Fibroblast of skin of right biceps (primary cell): ENCODE data around the gene CTIF.

Experiments used
- DNase-seq: peaks from one replicate; pipeline ENCODE4 v3.0.0-alpha.2; 2013

The CTIF gene

GRCh38 chr18:48534364-48534763 is 4.5 kb upstream of the CTIF start:
- DNase-seq = peak; percentile 58

DNA sequence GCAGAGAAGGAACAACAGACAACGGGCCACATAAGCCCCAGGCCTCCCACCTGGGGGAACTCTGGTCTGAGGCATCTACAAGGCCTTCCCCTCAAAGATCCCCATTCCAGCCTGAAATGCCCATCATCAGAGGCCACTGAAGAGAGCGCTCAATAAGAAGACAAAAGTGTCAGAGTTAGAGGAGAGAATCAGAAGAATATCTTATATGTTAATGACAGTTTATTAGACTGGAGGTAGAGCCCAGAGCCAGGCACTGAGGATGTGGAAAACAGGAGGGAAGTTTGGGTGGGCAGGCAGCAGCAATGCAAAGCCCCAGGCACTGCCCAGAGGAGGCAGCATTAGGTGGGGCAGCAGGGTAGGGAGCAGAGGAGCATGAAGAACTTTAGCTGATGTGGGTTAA is 2.9 kb upstream of the CTIF start:
- DNase-seq = no peak

- DNase-seq = no peak
Measured at GRCh38 chr18:48536516-48536915, 2.3 kb upstream of the CTIF start.

DNA sequence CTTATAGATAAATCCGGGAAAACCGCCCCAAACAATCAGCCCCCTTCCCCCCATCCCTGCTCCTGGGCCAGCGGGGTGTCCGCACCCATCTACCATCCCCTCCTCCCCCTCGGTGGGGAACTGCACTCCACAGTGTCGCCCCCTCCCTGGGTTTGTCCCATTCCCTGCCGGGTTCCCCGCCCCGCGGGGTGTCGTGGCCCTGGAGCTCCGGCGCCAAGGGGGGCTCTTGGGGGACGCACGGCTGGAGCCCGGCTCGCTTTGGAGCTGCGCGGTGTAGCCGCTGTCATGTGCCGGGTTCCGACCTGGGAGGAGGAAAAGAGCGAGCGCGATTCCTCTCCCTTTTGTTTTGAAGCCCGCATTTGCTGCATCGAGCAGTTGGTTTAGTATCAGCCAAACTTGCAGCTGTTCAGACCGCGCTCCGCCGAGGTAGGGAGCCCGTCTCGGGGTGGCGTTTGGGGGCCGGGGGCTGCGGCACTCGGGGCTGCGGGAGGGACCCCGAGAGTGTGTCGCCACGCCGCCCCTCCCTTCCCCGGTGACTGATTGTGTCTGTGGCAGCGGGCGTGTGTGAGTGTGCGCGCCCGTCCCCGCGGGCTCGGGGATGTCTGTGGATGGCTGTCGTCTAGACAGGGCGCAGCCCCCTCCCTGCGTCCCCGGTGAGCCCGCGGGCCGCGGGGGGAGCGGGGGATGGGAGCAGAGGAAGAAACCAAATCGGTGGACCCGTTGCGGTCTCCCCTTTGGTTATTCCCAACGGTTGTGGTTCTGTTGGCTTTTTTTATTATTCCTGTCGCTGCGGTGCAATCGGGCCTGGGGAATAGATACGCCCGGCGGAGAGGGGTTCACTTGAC is 797 bp downstream of the CTIF start:
- DNase-seq = peak; percentile 63

GRCh38 chr18:48540251-48541025 is 1.6 kb downstream of the CTIF start:
- DNase-seq = peak; percentile 79

GRCh38 chr18:48541026-48541746 is 2.4 kb downstream of the CTIF start:
- peak; percentile 83 for DNase-seq

DNA sequence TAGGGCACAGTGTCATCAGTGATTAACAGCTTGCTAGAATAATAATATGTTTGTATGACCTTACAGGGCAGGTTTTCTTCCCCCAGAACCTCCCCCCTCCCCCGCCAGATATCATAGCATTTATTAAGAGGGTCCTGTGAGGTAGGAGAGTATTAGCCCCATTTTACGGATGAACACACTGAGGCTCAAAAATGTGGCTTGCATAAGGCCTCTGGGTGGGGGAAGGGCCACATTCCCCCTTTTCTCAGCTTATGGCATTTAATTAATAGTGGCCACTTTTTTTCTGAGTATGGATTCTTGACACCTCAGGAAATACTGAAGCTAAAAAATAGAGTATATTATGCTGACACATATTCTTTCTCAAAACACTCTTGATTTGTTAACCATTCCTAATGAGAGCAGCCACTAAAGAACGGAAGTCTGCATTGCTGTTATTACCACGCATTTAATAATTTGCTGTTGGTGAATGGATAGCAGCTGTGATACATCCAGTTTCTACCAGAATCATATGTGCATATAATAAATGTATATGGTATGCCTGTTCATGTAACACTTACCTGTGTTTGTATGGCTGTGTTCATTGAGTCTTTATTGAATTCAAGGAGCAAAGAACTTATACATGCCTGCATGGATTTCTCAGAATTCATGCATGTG is 3.0 kb downstream of the CTIF start:
- DNase-seq = no peak

DNA sequence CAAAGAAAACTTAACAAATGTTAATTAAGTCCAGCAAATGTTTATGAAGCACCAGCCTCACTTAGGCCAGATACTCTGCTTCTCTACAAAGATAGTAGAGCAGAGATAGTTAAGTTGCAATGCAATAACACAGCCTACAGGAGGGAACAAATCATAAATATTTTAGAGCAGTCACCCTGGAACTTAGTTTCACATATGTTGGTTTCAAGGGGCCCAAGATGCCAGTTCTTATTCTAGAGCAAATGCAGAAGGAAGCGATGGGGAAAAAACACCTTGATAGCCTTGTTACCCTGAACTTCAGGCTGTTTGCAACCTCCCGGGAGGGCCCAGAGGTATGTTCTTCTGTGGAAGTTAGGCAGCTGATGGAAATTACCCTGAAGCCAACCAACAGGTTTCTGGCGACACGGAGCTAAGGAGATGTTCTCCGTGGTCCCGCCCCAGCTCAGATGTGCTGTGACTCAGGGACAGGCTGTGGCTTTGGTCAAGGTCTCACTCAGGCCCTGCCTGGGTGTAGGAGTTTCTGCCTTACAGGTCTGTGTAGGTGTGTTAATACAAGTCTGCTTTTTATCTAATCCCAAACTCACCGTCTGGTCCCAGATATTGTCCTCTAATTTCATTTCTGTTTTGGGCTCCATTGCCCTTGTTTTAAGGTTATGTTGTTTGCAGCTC is 3.8 kb downstream of the CTIF start:
- DNase-seq = no peak

DNA sequence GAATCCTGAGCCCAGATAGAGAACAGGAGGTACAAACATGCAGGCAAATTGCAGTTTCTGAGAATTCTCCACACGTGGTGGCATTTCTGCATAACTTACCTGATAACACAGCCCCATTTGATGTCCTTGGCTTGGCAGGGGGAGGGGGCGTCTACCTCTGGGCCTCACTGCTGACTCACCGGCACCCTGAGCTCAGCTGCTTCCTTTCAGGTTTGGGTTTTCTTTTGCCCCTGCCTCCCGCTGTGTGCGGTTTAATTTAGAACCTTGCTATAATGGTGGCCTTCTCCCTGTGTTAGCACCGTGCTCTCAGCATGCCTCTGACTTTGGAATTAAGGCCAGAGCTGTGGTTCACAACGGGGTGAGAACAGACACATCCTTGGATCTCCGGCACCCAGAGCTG is 4.4 kb downstream of the CTIF start:
- peak; percentile 43 for DNase-seq

DNA sequence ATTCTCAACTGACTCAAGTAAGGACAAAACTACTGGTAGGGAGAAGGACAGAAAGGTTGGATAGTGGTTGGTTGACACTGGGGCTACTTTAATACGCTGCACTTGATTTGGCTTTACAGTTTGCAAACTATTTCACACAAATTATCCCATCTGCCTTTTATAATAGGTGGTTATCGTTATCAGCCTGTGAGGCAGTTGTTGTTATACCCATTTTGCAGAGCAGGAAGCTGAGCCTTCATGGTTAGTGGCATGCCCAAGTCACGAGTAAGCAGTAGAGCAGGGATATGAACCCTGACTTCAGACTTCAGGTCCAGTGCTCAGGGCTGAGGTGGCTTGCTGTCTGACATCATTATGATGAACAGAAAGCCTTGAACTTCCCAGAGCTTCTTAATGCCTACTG is 5.3 kb downstream of the CTIF start:
- DNase-seq = no peak

GRCh38 chr18:48544661-48545415 is 6.0 kb downstream of the CTIF start:
- no peak for DNase-seq

DNA sequence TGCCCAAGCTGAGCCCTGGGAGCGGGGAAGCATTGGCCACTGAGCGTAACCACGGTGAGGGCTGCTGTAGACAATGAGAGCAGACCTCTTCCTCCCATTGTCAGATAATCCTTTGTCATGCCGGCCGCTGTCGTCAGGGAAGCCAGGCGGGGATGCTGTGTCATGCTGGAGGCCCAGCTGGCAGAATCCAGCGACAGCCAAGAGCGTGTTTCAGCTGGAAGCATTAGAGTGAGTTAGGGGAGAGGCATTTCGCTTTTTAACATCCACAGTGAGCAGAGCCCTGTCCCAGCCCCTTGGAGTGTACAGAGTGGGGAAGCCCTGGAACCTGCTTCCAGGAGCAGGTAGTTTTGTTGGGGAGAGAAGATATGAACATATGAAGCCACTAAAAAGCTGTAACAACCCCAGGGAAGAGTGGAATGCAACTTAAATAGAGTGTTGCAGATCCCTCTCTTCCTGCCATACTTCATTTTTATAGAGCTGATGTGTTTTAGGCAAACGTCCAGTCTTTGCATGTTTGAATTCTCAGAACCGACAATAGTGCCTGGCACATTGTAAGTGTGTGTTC is 7.0 kb downstream of the CTIF start:
- peak; percentile 87 for DNase-seq

GRCh38 chr18:48546396-48546795 is 7.6 kb downstream of the CTIF start:
- DNase-seq = peak; percentile 83

GRCh38 chr18:48547531-48547981 is 8.7 kb downstream of the CTIF start:
- DNase-seq = no peak

GRCh38 chr18:48548011-48548771 is 9.4 kb downstream of the CTIF start:
- peak; percentile 91 for DNase-seq

GRCh38 chr18:48548921-48549320 is 10.1 kb downstream of the CTIF start:
- DNase-seq = no peak

DNA sequence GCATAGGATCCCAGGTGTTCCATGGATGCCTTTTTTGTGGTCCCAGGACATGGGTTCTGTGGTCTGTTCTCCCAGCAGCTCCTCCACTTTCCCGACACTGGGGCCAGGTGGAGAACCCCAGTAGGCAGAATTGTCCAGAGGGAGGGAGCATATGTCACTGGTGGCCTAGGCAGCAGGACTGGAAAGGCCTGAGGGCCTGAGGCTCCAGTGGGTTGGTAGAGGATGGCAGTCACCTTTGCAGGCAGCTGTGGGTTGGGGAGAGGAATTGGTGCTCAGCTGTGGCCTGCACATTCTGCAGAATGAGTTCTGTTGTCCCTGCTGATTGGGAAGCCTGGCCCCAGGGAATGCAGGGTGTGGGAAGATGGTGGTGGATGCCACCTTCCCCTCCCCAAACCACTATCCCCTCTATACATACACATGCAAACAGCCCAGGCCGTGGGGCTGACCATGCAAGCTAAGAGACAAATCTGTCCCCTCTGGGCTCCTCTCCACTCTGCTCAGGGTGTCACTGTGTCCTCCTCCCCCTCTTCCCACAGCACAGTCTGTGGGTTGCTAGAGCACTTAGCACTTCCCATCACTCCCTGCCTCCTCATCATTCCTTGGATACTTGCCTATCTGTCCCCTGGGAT is 11.4 kb downstream of the CTIF start:
- DNase-seq = no peak

GRCh38 chr18:48551100-48551499 is 12.3 kb downstream of the CTIF start:
- no peak for DNase-seq

- no peak for DNase-seq
Measured at GRCh38 chr18:48552130-48552529, 13.3 kb downstream of the CTIF start.

- no peak for DNase-seq
Measured at GRCh38 chr18:48553236-48553635, 14.4 kb downstream of the CTIF start.
